ENCODE data around the gene MRPL20. TPM values are rescaled to one million over a fixed set of nuclear protein-coding genes. Genes with fewer than 3 reads are reported as not detected.

Gene MRPL20
- total RNA-seq, 4 donors from 2014 or later, result 83.4 to 122 (median 106) TPM

DNA sequence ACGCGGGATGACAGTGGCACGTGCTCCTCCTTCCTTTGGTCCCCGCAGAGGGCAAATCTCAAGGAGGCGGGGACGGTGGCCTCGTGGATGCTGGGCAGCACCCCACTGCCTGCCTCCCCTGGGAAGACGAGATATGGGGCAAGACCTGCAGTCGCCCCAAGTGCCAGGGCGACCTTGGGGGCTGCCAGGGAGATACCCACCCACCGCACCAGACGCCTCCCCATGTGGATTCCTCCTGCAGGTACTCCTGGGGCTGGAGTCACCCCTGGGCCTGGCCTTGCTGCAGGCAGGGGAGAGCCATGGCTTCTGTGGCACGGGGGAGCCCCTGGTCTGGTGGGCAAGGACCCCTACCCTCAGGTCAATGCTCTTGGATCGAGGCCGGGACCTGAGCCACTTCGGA lies 26.2 kb downstream of the MRPL20 start:
- intact Hi-C loops (cut with DNase I; ENCODE audit: low total_unique reads), result no loop called here
- WGBS, 2 donors, result 89 to 94% methylated on average over 13 of the region's 16 CpGs
- DNase-seq (ENCODE audit: low spot score in 2 of 2), result no peak
- no peak overlapping the region for H3K4me3 ChIP-seq (ENCODE audit: low read depth, poor library complexity, severe bottlenecking)
- no peak for TF ChIP-seq POLR2A (IDR thresholded peaks at IDR 0.05)
- TF ChIP-seq, protein P1, sequence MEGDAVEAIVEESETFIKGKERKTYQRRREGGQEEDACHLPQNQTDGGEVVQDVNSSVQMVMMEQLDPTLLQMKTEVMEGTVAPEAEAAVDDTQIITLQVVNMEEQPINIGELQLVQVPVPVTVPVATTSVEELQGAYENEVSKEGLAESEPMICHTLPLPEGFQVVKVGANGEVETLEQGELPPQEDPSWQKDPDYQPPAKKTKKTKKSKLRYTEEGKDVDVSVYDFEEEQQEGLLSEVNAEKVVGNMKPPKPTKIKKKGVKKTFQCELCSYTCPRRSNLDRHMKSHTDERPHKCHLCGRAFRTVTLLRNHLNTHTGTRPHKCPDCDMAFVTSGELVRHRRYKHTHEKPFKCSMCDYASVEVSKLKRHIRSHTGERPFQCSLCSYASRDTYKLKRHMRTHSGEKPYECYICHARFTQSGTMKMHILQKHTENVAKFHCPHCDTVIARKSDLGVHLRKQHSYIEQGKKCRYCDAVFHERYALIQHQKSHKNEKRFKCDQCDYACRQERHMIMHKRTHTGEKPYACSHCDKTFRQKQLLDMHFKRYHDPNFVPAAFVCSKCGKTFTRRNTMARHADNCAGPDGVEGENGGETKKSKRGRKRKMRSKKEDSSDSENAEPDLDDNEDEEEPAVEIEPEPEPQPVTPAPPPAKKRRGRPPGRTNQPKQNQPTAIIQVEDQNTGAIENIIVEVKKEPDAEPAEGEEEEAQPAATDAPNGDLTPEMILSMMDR (IDR thresholded peaks at IDR 0.05), result no peak

DNA sequence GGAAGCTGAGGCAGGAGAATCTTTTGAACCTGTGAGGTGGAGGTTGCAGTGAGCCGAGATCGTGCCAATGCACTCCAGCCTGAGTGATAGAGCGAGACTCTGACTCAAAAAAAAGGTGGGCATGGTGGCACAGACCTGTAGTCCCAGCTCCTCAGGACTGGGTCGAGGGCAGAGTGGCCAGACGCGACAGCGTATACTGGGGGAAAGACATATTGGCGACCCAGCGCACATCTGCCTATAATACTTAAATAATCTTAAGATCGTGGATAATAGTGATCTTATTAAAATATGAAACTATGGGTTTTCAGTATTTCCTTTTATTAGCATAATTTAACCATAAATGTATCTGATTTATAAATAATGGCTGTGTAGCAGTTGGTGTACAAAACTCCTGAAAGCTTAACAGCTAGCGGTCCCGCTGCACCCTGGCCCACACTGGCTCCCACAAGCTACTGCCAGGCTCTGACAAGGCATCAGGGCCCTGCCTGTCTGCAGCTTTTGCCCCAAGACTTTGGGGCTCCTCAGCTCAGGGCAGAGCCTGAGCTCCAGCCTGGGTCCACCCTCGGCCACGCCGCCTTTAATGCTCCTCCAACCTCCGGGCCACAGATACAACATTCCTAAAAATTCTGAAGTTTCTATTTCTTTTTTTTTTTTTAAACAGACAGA lies 29.4 kb downstream of the MRPL20 start:
- WGBS, 2 donors, result 90 to 94% methylated on average over 16 of the region's 16 CpGs
- TF ChIP-seq, protein P1 (IDR thresholded peaks at IDR 0.05), result no peak
- no peak for TF ChIP-seq POLR2A (IDR thresholded peaks at IDR 0.05)
- intact Hi-C loops (cut with DNase I; ENCODE audit: low total_unique reads), result no loop called here
- no peak overlapping the region for H3K4me3 ChIP-seq (ENCODE audit: low read depth, poor library complexity, severe bottlenecking)
- DNase-seq (ENCODE audit: low spot score in 2 of 2), result no peak

GRCh38 chr1:1376551-1377226 lies 30.4 kb downstream of the MRPL20 start:
- 73 to 83% methylated on average over 10 of the region's 10 CpGs for WGBS, 2 donors
- no peak for DNase-seq (ENCODE audit: low spot score in 2 of 2)
- H3K4me3 ChIP-seq (ENCODE audit: low read depth, poor library complexity, severe bottlenecking), result no peak overlapping the region
- intact Hi-C loops (cut with DNase I; ENCODE audit: low total_unique reads), result no loop called here
- no peak for TF ChIP-seq POLR2A (IDR thresholded peaks at IDR 0.05)
- TF ChIP-seq, protein P1 (IDR thresholded peaks at IDR 0.05), result no peak

DNA sequence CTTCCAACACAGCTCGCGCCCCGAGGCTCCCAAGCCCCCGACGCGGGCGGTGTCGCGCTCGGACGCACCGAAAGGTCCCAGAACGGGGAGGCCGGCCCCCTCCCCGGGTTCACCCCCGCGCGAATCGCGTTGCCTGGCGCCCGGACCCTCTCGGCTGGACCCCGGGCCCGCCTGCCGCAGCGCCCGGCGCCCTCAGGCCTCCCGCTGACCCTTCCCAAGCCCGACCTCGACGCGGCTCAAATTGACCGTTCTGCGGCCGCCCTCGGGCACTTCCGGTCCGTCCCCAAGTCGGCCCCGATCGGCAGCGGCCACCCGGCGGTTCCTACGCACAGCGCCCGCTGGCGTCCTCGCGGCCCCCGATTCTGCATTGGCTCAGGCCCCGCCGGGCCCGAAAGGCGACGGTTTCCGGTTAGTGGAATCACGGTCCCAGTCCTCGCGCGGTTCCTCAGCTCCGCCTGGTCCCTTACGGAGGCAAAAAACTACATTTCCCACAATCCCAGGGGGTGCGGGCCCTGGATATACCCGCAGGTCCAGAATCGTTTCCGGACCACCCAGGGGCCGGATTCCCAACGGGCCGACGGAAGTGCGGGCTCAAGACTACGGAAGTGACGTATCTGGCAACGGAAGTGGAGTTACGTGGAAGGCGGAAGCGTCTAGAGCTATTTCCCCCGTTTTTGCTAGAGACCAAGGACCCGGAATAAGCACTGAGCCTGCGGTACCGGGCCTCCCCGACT lies 32.0 kb downstream of the MRPL20 start, which contains the start of gene AURKAIP1:
AURKAIP1 (minus strand) TSS at position 279 of the 734 bp plus-strand sequence. CDS start 451 bp downstream, outside the sequence.
- intact Hi-C loops (cut with DNase I; ENCODE audit: low total_unique reads), result no loop called here
- no peak for TF ChIP-seq POLR2A (IDR thresholded peaks at IDR 0.05)
- TF ChIP-seq, protein P1 (IDR thresholded peaks at IDR 0.05), result no peak
- peak within 1 kb of the TSS; percentile 92 for H3K4me3 ChIP-seq (ENCODE audit: low read depth, poor library complexity, severe bottlenecking)
- peak; percentile 99 for DNase-seq (ENCODE audit: low spot score in 2 of 2)
- 0% methylated on average over 44 to 62 of the region's 85 CpGs for WGBS, 2 donors

GRCh38 chr1:1374589-1374928 lies 32.5 kb downstream of the MRPL20 start:
- intact Hi-C loops (cut with DNase I; ENCODE audit: low total_unique reads), result no loop called here
- no peak for DNase-seq (ENCODE audit: low spot score in 2 of 2)
- 0 to 2% methylated on average over 16 to 18 of the region's 24 CpGs for WGBS, 2 donors
- TF ChIP-seq, protein P1 (IDR thresholded peaks at IDR 0.05), result no peak
- no peak for TF ChIP-seq POLR2A (IDR thresholded peaks at IDR 0.05)
- H3K4me3 ChIP-seq (ENCODE audit: low read depth, poor library complexity, severe bottlenecking), result peak overlapping the region; percentile 92
